ENCODE data around the gene ZNF784. TPM values are rescaled to one million over a fixed set of nuclear protein-coding genes. Genes with fewer than 3 reads are reported as not detected.
A peak's percentile ranks its signal among the peaks of the same experiment; 100 is the strongest.

Gene ZNF784
- total RNA-seq, 3 donors from 2014 or later, result 2.6 to 6.7 (median 4.9) TPM

- Histone ChIP-seq H3K27me3 (no peaks in the 10 kb centered on the region), H3K9me3 (no peaks in the 10 kb centered on the region), H3K27ac (peak overlapping the region; percentile 93 to 98), H3K4me1 (peaks cover 0 to 6% of the 10 kb centered on the region in 2 donors), H3K4me3 (peak overlapping the region; percentile 88 to 91 (median 91)), H3K36me3 (no peaks in the 10 kb centered on the region)
- intact Hi-C loops (cut with DNase I; ENCODE audit: low total_unique reads), result no loop called here
- TF ChIP-seq CTCF (IDR thresholded peaks at IDR 0.05) (no peak), POLR2AphosphoS5 (IDR thresholded peaks at IDR 0.05) (peak; percentile 22 to 49 (median 42))
- peak; percentile 96 for DNase-seq (ENCODE audit: low spot score in 2 of 2)
These were observed 19.1 kb downstream of the ZNF784 start for GRCh38 chr19:55605207-55605636.

- TF ChIP-seq CTCF (IDR thresholded peaks at IDR 0.05), result no peak
- no peak for TF ChIP-seq POLR2A (IDR thresholded peaks at IDR 0.05)
- TF ChIP-seq POLR2AphosphoS5 (IDR thresholded peaks at IDR 0.05), result no peak
- DNase-seq (ENCODE audit: low spot score in 2 of 2), result no peak
- intact Hi-C loops (cut with DNase I; ENCODE audit: low total_unique reads), result no loop called here
- no peaks in the 10 kb centered on the region for H3K27me3 ChIP-seq
- H3K4me3 ChIP-seq, result peak overlapping the region in 2 of 3 donors; percentile 88 to 91
- peaks cover 0 to 6% of the 10 kb centered on the region in 2 donors for H3K4me1 ChIP-seq
- H3K36me3 ChIP-seq, result no peaks in the 10 kb centered on the region
- H3K9me3 ChIP-seq, result no peaks in the 10 kb centered on the region
- H3K27ac ChIP-seq, result peak overlapping the region; percentile 93 to 98
These were observed 20.6 kb downstream of the ZNF784 start for GRCh38 chr19:55603581-55604292.

GRCh38 chr19:55603115-55603514 is 21.3 kb downstream of the ZNF784 start:
- H3K4me1 ChIP-seq, result peaks cover 0 to 6% of the 10 kb centered on the region in 2 donors
- H3K9me3 ChIP-seq, result no peaks in the 10 kb centered on the region
- H3K27ac ChIP-seq, result peak overlapping the region in 1 of 2 donors; percentile 23
- H3K27me3 ChIP-seq, result no peaks in the 10 kb centered on the region
- no peak for TF ChIP-seq POLR2AphosphoS5 (IDR thresholded peaks at IDR 0.05)
- H3K4me3 ChIP-seq, result no peak overlapping the region
- intact Hi-C loops (cut with DNase I; ENCODE audit: low total_unique reads), result no loop called here
- no peaks in the 10 kb centered on the region for H3K36me3 ChIP-seq
- DNase-seq (ENCODE audit: low spot score in 2 of 2), result no peak

GRCh38 chr19:55602104-55603001 is 22.0 kb downstream of the ZNF784 start:
- no peaks in the 10 kb centered on the region for H3K36me3 ChIP-seq
- H3K4me3 ChIP-seq, result no peak overlapping the region
- no peak for DNase-seq (ENCODE audit: low spot score in 2 of 2)
- H3K4me1 ChIP-seq, result peaks cover 0 to 6% of the 10 kb centered on the region in 2 donors
- intact Hi-C loops (cut with DNase I; ENCODE audit: low total_unique reads), result no loop called here
- H3K9me3 ChIP-seq, result no peaks in the 10 kb centered on the region
- H3K27me3 ChIP-seq, result no peaks in the 10 kb centered on the region
- TF ChIP-seq CTCF (IDR thresholded peaks at IDR 0.05) (no peak), POLR2AphosphoS5 (IDR thresholded peaks at IDR 0.05) (no peak), POLR2A (IDR thresholded peaks at IDR 0.05) (no peak)
- peak overlapping the region; percentile 98 to 100 for H3K27ac ChIP-seq

- intact Hi-C loops (cut with DNase I; ENCODE audit: low total_unique reads), result no loop called here
These were observed 23.3 kb downstream of the ZNF784 start for GRCh38 chr19:55601084-55601483.

More at GRCh38 chr19:55601084-55601483, 23.3 kb downstream of the ZNF784 start:
- no peak for DNase-seq (ENCODE audit: low spot score in 2 of 2)
- no peaks in the 10 kb centered on the region for H3K36me3 ChIP-seq
- no peaks in the 10 kb centered on the region for H3K27me3 ChIP-seq
- peak overlapping the region; percentile 76 to 98 (median 81) for H3K4me3 ChIP-seq
- H3K27ac ChIP-seq, result peak overlapping the region; percentile 98 to 100
- TF ChIP-seq POLR2AphosphoS5 (IDR thresholded peaks at IDR 0.05) (peak in 1 of 3 donors; percentile 34), POLR2A (IDR thresholded peaks at IDR 0.05) (no peak)
- H3K4me1 ChIP-seq, result no peaks in the 10 kb centered on the region
- no peaks in the 10 kb centered on the region for H3K9me3 ChIP-seq

Data from breast epithelium (tissue), 4 donors.